NCI-H82 (cell line): ENCODE measurements around the gene RINT1.
"Not testable (repeated sequence)": the region's sequence is repeated elsewhere in the genome, so short reads cannot be mapped to it uniquely, and the experiment has no call there.

Experiments used
- DNase-seq: peaks from one replicate; lab custom pipeline; 2025; lab: John Stamatoyannopoulos, UW

RINT1 gene

DNA sequence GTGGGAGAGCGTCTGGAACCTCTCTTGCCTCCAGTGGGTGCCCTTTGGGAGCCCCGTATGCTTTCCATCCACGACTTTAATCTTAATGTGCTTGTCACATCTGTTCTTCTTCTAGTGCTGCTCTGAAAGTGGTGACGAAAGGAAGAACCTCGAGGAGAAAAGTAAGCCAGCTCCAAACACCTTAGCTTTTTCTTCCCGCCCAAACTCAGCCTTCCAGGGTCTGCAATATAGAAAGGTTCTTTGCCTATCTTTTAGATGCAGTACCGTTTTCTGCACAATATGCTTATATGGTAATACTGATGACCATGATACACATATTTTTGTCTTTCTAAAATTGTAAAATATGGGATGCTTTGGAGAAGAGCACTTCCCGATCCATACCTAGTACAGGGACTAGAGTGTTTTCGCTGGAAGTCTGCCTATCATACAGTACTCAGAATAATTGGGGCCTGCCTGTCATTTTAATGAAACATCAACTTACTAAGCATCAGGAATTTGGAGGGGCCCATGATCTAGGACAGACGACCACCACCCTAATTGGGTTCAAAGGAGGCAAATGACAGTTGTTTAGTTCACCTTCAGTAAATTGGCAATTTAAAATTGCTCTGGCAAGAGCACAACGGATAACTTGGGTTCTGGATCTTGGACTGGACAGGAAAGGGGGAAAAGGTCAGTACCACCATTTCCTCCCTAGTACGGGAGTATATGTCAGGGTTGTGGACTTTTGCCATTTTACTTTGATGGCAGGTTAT lies 884 bp downstream of the RINT1 start:
- peak; percentile 46 for DNase-seq

DNA sequence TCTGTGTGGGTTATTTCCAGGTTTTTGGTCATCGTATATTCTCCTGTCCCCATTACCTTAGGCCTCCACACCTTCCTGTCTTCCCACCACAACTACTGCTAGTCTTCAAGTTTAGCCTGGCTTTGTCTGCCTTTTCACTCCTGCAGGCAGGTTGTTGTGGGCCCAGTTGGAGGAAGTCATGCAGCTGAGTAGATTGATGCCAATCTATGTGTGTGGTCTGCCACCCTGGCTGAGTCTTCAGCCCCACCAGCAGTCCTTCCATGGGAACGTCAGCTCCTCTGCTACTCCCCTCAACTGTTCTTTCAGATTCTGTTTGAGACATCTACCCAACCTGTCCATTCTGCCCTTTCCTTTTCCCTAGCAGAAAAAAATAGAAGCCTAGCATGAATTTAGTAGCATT lies 6.3 kb downstream of the RINT1 start:
- no peak for DNase-seq

DNA sequence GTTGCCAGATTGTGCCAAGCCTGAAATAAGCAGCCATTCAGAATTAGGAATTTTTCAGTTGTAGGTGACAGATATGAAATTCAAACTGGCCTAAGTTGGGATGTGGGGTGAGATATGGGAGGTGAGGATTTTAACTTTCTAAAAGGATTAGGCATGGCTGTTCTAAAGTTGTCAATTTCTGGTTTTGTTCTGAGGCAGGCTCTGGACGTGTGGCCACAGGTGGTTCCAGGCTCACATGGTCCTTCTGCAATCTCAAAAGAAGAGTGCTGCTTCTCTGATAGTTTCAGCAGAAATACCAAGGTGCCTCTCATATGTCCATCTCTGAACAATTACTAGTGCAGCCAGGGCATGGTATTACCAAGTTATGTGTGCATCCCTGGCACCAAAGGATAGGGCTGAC lies 27.9 kb downstream of the RINT1 start:
- DNase-seq = no peak

DNA sequence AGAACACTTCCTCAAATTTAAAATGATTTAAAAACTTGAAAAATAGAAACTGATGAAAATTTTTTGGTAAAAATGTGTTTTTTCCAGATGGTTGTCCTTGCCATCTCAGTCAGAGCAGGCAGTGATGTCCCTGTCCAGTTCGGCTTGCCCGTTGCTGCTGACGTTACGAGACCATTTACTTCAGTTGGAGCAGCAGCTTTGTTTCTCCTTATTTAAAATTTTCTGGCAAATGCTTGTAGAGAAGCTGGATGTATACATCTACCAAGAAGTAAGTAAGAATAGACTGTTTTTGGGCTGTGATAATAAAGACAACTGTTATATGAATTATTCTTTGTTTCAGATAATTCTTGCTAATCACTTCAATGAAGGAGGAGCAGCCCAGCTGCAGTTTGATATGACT lies 33.2 kb downstream of the RINT1 start:
- no peak for DNase-seq

DNA sequence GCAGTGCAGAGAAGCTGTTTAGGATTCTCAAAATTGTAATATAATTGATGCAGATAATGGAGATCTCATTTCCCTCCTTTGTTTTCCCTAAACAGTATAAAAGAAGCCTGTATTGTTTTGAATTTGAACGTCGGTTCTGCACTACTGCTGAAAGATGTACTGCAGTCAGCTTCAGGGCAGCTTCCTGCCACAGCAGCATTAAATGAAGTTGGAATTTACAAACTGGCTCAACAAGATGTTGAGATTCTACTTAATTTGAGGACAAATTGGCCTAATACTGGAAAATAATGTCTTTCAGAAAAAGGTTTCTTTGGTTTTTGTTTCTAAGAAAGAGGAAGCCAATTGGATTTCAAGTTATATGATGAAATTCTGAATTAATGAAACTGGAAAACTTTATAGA lies 35.0 kb downstream of the RINT1 start:
- DNase-seq = no peak

DNA sequence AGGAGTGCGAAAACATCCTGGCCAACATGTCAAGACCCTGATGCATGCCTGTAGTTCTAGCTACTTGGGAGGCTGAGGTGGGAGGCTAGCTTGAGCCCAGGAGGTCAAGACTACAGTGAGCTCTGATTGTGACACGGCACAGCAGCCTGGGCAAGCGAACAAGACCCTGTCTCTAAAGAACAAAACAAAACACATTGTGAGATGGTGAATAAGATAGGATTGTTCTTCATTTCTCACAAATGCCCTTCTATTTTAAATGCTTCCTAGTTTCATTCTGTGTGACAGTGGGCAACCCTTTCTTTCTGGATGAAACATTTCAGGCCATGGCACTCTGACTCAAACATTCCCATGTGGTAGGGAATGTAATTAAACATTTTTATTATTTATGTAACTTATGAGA lies 35.8 kb downstream of the RINT1 start:
- no peak for DNase-seq

DNA sequence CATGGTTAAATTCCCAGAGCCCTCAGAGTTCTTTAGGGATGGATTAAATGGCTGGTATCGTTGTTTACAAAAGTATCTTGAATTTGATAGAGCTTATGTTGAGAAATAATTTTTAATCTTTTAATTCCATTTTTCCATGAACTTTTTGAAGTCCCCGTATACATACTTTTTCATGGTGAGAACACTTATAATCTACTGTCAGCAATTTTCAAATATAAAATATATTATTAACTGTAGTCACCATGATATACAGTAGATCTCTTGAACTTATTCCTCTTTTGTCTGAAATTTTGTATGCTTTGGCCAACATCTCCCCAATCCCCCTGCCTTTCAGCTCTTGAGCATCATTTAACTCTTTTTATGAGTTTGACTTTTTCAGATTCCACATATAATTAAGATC lies 39.9 kb downstream of the RINT1 start:
- no peak for DNase-seq

DNA sequence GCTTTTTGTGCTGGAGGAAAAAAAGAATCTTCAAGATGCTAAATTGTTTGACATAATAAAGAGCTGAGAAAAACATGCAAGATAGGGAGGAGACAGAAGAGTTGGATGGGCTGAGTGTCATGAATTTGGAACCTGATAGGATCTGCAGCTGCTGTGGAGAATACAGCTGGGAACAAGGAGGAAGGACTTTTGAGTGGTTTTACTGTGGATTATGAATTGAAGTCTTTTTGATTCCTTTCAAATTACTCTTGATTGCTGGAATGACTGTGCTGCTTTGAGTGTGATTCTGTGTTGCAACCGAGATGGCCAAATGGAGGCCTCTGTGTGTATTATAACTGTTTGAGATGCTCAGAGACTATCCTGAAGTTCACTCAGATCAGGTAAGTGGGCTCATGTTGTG lies 45.2 kb downstream of the RINT1 start:
- DNase-seq = no peak

DNA sequence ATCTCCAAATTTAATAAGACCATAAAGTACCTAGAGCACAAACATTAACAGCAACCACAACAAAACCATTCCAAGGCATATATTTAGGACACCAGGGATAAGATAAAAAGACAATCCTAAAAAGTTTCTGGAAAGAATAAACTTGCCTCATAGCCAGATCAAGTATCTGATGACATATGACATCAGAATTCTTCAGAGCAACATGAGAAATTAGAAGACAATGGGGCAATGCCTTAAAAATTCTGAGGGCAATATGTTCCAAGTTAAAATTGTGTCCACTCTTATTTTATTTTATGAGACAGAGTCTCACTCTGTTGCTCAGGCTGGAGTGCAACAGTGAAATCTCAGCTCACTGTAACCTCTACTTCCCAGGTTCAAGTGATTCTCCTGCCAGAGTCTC lies 46.5 kb downstream of the RINT1 start:
- DNase-seq = no peak

DNA sequence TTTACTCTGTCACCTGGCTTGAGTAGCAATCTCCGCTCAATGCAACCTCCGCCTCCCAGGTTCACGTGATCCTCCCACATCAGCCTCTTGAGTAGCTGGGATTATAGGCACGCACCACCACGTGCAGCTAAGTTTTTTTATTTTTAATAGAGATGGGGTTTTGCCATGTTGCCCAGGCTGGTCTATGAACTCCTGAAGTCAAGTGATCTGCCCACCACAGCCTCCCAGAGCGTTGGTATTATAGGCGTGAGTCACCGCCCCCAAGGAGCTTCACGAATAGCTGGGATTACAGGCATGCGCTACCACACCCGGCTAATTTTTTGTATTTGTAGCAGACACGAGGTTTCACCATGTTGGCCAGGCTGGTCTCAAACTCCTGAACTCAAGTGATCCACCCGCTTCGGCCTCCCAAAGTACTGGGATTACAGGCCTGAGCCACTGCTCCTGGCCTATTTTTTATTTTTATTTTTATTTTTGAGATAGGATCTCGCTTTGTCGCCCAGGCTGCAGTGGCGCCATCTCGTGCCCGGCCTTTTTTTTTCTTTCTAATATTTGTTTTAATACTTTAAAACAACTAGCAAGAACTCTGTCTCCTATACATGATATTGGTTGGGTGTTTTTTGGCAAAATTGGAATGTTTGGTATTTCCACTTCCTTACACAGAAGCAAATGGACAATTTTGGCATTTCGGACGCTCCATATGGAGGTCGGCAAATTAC lies 48.2 kb downstream of the RINT1 start:
- DNase-seq = no peak

DNA sequence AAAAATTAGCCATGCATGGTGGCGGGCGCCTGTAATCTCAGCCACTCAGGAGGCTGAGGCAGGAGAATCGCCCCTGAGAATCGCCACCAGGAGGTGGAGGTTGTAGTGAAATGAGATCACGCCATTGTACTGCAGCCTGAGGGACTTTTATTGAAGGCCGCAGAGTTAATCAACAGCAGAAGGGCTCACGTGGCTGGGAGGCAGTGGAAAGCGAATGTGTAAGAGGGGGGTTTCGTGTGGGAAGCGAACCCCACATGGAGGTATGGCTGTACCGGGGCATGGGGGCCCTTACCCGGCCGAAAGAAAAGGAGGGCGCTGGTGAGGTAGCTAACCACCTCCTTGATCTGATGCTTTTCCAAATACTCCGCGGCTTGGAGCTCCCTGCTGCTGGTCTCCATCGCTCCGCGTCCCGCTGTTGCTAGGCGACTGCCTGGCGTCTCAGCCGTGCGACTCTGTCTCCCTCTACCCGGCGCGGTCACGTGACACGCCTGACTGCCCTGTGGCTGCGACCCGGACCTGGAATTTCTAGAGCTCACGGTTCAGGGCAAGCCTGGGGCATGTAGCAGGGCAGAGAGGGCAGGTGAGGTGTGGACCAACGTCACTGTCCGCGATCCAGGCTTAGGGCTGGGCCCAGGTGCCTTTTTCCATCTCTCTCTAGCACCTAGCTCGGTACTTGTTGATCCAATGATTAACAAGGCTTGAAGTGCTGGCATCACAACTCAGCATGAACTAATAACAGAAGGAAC lies 49.2 kb downstream of the RINT1 start, which contains the start of gene EFCAB10:
EFCAB10 (minus strand) TSS at position 428 of the 746 bp plus-strand sequence; CDS start at position 398, 30 bp downstream.
- peak; percentile 58 for DNase-seq

DNA sequence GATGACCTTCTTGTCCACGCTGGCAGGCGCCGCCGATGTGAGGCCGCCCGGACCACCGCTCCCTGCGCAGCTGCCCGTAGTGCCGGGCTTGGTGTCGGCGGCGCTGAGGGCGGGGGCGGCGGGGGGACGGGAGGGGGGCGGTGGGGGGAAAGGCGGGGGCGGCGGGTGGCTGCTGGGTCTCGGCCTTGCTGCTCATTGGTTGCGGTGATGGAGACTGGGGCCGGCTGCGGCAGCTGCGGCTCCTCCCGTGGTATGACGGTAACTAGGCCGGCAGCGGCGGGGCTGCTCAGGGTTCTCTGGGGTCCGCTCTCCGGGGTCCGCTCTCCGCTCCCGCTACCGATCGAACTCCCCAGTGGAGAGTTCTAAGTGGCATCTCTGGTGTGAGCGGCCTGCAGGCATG lies 51.1 kb downstream of the RINT1 start:
- DNase-seq = no peak

DNA sequence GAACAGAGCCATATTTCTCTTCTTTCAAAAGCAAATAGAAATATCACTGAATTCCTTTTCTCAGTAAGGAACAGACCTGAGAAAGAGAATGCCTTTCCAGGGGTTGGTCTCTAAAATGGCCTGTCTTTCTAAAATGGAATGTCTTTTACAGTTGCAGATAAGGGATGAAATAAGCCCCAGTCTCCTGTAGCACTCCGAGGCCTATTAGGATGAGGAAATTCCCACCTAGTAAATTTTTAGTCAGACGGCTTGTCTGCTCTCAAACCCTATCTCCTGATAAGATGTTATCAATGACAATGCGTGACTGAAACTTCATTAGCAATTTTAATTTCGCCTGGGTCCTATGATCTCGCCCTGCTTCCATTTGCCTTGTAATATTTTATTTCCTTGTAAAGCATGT lies 52.2 kb downstream of the RINT1 start:
- DNase-seq = no peak

DNA sequence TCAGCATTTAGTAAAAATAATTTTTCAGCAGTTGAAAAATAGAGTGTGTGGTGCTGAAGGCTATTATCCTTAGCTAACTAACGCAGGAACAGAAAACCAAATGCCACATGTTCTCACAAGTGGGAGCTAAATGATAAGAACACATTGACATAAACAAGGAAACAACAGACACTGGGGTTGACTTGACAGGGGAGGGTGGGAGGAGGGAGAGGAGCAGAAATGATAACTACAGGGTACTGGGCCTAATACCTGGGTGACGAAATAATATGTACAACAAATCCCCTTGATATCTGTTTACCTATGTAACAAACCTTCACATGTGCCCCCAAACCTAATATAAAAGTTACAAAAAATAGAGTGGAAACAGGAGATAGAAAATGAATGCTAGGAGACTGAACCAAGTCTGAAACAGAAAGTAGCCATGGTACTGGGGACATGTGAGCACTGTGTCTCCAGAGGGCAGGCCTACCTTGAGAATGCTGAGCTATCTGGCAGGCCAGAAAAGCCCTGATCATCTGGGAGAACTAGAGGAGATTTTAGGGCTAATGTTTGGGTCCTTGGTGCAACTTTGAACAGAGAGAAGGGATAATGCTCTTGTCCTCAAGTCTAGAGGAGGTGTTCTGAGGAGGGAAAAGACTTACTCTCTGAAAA lies 54.0 kb downstream of the RINT1 start:
- DNase-seq = no peak

DNA sequence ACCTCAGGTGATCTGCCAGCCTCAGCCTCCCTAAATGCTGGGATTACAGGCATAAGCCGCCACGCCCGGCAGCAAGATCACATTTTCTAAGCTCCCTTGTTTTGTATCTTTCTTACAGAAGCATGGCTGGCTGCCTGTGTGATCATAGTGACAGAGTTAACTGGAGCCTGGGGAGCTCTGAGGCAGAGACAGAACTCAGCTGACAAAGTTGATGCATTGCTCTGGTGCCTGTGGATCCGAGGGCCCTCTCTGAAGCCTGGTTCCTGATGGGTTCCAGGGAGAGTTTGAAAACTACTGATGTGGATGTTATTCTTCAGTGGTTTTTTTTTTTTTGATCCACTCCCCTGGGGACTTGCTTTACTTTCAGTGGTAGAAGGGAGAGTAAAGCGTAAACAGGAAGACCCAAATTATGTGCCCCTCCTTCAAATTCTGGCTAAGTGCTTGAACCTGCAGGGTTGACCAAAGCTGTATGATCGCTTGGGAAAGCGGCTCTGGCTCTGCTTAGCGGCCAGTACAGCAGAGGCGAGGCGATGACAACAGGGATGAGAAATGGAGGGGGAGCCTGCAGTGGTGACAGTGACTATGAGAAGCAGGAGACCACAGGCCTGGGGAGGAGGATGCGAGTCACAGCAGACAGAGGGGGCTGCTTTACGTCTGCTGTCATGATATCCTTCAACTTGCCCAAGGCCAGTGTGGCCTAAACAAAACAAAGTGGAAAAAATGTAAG lies 56.1 kb downstream of the RINT1 start:
- no peak for DNase-seq

DNA sequence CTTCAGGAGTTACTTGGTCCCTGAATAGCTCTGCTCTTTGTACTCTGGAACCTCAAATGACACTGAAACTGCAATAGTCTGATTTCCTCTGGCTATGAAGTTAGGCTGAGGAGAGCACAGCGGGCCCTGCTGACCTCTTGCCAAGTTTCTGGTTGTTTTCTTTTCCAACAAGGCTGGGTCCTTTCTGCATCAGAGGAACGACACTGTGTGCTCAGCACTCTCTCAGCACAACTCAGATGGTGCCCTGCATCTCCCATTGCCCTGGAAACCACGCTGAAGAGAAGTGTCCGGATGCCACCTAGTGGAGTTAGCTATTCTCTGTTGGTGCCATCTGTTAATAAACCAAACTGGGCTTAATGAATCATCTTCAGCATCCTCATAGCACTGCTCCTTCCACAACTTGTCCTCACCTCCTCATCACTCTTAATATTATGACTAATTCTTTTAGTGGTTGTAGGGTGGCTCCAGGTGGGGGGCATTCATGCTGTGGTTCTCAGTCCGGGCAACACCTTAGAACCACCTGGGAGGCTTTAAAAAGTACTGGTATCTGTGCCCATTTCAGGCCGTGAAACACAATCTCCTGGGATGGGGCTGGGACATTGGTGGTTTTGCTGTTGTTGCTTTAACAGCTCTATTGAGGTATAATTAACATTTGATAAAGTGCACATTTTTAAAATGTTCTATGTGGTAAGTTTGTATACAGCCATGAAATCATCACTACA lies 57.5 kb downstream of the RINT1 start:
- DNase-seq = peak; percentile 81

DNA sequence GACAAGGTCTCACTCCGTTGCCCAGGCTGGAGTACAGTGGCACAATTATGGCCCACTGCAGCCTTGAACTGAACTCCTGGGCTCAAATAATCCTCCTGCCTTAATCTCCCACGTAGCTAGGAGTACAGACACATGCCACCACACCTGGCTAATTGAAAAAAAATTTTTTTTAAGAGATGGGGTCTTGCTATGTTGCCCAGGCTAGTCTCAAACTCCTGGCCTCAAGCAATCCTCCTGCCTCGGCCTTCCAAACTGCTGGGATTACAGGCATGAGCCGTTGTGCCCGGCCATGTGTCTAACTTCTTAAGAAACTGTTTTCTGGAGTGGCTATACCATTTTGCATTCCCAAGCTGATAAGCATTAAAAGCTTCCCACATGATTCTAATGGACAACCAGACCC lies 58.8 kb downstream of the RINT1 start:
- DNase-seq = no peak

DNA sequence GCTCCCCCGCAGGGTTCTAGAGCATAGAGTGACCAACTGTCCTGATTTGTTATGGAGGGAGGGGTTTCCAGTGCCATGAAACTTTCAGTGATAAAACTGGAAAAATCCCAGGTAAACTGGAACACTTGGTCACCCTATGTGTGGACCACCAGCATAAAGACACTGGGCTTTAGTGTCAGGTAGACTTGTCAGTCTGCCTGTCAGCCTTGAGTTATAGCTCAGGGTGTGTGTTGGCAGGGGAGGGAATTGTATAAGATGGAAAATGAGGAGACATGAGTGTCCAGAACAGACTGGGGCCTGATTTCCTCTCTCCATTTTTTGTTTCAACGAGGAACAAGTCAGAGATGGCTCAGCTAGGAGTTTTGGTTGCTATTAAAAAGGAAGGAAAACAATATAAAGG lies 59.5 kb downstream of the RINT1 start:
- DNase-seq = no peak

DNA sequence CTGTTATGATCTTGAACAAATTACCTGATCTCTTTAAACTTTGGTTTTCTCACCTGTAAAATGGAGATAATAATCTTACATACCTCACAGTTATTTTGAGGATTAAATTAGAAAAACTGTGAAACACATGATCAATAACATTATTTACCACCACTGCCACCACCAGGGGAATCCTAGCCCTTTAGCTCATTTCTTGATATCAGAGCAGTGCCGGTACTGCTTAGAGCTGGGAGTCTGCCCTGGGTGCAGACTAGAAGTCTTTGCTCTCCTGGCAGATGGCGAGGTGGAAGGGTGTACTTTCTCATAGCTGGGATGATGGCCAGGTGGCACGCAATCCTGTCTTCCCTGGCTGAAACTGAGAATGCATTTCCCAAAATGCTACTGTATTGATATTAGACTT lies 62.0 kb downstream of the RINT1 start:
- DNase-seq = peak; percentile 76

DNA sequence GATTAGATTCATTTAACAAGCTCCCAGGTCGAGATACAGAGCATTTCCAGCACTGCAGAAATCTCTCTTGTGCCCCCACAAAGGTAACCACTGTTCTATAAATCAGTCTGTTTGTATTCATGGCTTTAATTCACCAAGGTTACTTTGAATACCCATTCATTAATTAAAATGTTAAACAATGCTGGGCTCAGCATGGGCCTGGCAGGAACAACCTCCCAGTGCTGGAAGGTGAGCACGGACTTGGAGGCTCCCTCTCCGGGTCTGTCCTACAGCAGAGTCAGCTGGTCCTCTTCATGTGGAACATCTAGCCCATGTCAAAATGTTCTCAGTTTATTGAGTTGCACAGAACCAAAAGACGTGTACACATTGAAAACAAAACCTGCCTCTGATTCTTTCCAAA lies 64.9 kb downstream of the RINT1 start:
- DNase-seq = no peak

DNA sequence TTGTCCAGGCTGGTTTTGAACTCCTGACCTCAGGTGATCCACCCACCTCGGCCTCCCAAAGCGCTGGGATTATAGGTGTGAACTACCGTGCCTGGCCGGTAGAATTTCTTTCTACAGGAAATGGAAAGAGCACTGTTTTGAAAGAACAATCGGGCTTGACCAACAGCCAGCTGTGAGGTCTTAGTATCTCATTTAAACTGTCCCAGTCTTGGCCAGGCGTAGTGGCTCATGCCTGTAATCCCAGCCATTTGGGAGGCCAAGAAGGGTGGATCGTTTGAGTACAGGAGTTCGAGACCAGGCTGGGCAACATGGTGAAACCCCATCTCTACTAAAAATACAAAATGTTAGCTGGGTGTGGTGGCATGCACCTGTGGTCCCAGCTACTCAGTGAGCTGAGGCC lies 67.1 kb downstream of the RINT1 start:
- DNase-seq = not testable (repeated sequence)
